GM23338 (cell line): ENCODE data around the gene MRPS6. TPM values are rescaled to one million over a fixed set of nuclear protein-coding genes. Genes with fewer than 3 reads are reported as not detected.

ENCODE experiments used
- ATAC-seq: fragments of 200-7000 bp; cut with Tn5 transposase; 3 replicates; pipeline ENCODE4 v1.9.1; 2020
- DNase-seq: peaks from one replicate; pipeline ENCODE4 v3.0.0-alpha.2; 2015; ENCODE audit warnings: low spot score
- H2AFZ ChIP-seq: fragments of 200-600 bp; sonication (generic); 2 replicates; pipeline ENCODE4 v1.8.0; 2016; ENCODE audit warnings: antibody characterized with exemption, mild to moderate bottlenecking, moderate library complexity
- H3F3A ChIP-seq: fragments of 200-600 bp; sonication (generic); replicated peaks from 2 replicates; pipeline ENCODE4 v1.8.0; 2017; ENCODE audit warnings: antibody characterized with exemption, mixed run types, low read depth
- H3K27ac ChIP-seq: fragments of 200-600 bp; sonication (generic); 2 replicates; pipeline ENCODE4 v1.6.1; 2016; ENCODE audit warnings: low read depth
- H3K27me3 ChIP-seq: fragments of 200-600 bp; sonication (generic); 2 replicates; pipeline ENCODE4 v1.8.0; 2016; ENCODE audit warnings: mild to moderate bottlenecking, mixed run types, moderate library complexity; ENCODE audit not compliant: insufficient read depth
- H3K36me3 ChIP-seq: fragments of 200-600 bp; sonication (generic); 2 replicates; pipeline ENCODE4 v1.8.0; 2016; ENCODE audit warnings: mild to moderate bottlenecking; ENCODE audit not compliant: insufficient read depth
- H3K4me1 ChIP-seq: fragments of 200-600 bp; sonication (generic); 2 replicates; pipeline ENCODE4 v1.8.0; 2016; ENCODE audit warnings: mild to moderate bottlenecking, moderate library complexity; ENCODE audit not compliant: insufficient read depth
- H3K4me2 ChIP-seq: fragments of 200-600 bp; sonication (generic); 2 replicates; pipeline ENCODE4 v1.7.1; 2017; ENCODE audit warnings: mixed run types
- H3K4me3 ChIP-seq: fragments of 200-600 bp; sonication (generic); 2 replicates; pipeline ENCODE4 v1.6.1; 2016; ENCODE audit warnings: mixed run types
- H3K79me2 ChIP-seq: fragments of 200-600 bp; sonication (generic); replicated peaks from 2 replicates; pipeline ENCODE4 v1.8.0; 2017; ENCODE audit warnings: mild to moderate bottlenecking; ENCODE audit not compliant: insufficient read depth
- H3K9me2 ChIP-seq: fragments of 200-600 bp; sonication (generic); 2 replicates; pipeline ENCODE4 v1.8.0; 2017; ENCODE audit not compliant: insufficient read depth
- H4K20me1 ChIP-seq: fragments of 200-600 bp; sonication (generic); replicated peaks from 2 replicates; pipeline ENCODE4 v1.8.0; 2017; ENCODE audit warnings: mild to moderate bottlenecking; ENCODE audit not compliant: insufficient read depth
- H3K27ac Mint-ChIP-seq: 2 replicates; pipeline ENCODE4 v1.8.0; 2020; ENCODE audit warnings: inconsistent platforms, mild to moderate bottlenecking, moderate library complexity, mixed read lengths
- H3K27me3 Mint-ChIP-seq: 3 replicates; pipeline ENCODE4 v1.8.0; 2022; ENCODE audit warnings: low read depth, mild to moderate bottlenecking, moderate library complexity, mixed read lengths, inconsistent platforms; ENCODE audit not compliant: insufficient read depth, poor library complexity
- H3K36me3 Mint-ChIP-seq: 3 replicates; pipeline ENCODE4 v1.8.0; 2021; ENCODE audit warnings: low read depth, mild to moderate bottlenecking, inconsistent platforms, moderate library complexity, mixed read lengths
- H3K4me1 Mint-ChIP-seq: 3 replicates; pipeline ENCODE4 v1.8.0; 2020; ENCODE audit warnings: mild to moderate bottlenecking, inconsistent platforms, mixed read lengths
- H3K4me3 Mint-ChIP-seq: 3 replicates; pipeline ENCODE4 v1.8.0; 2021; ENCODE audit warnings: moderate library complexity, mild to moderate bottlenecking, inconsistent platforms, mixed read lengths
- H3K9me3 Mint-ChIP-seq: 3 replicates; pipeline ENCODE4 v1.8.0; 2020; ENCODE audit warnings: moderate library complexity, mild to moderate bottlenecking, inconsistent platforms, mixed read lengths
- CREB1 ChIP-seq: fragments of 250-450 bp; sonication (Bioruptor Pico); IDR thresholded peaks from 2 replicates; pipeline ENCODE4 v1.5.0; 2020; ENCODE audit warnings: low read depth, mild to moderate bottlenecking, moderate library complexity
- EZH2 ChIP-seq: fragments of 200-600 bp; sonication (generic); IDR thresholded peaks from one replicate; pipeline ENCODE4 v1.8.0; 2017; ENCODE audit warnings: antibody characterized with exemption, mild to moderate bottlenecking, low read depth; ENCODE audit not compliant: unreplicated experiment
- EZH2phosphoT487 ChIP-seq: fragments of 200-600 bp; sonication (generic); IDR thresholded peaks from one replicate; pipeline ENCODE4 v1.8.1; 2018; ENCODE audit warnings: antibody characterized with exemption; ENCODE audit not compliant: unreplicated experiment
- JUNB ChIP-seq: IDR thresholded peaks from one replicate; pipeline ENCODE4 v1.6.1; 2016; ENCODE audit warnings: antibody characterized with exemption; ENCODE audit not compliant: unreplicated experiment
- NANOG ChIP-seq: IDR thresholded peaks from 2 replicates; pipeline ENCODE4 v1.6.1; 2016; ENCODE audit warnings: antibody characterized with exemption, borderline replicate concordance
- POLR2AphosphoS5 ChIP-seq: IDR thresholded peaks from 2 replicates; pipeline ENCODE4 v1.6.1; 2016; ENCODE audit warnings: antibody characterized with exemption, low read depth
- ZNF331 ChIP-seq: fragments of 250-450 bp; sonication (Bioruptor Pico); IDR thresholded peaks from 2 replicates; pipeline ENCODE4 v1.5.0; 2020; ENCODE audit warnings: low read depth, mild to moderate bottlenecking, moderate library complexity
- polyA plus RNA-seq: library from polyadenylated mRNA; unstranded; fragments of >200 nt; fragmentation: Nextera tagmentation; extraction: Ambion mirVana; gene quantifications from 2 replicates; pipeline ENCODE4 v1.2.1, GENCODE V29; 2016
- total RNA-seq: library from RNA; depleted of rRNA; stranded (reverse); fragments of >200 nt; shearing (Covaris generic); gene quantifications from 2 replicates; pipeline ENCODE4 v1.2.3, GENCODE V29; 2014
- TF ChIP-seq, protein P1 (sequence below): IDR thresholded peaks from one replicate; pipeline ENCODE4 v1.6.1; 2018; ENCODE audit warnings: antibody characterized with exemption; ENCODE audit not compliant: unreplicated experiment
- TF ChIP-seq, protein P2 (sequence below), 2 experiments: fragments of 200-600 bp in 1 of 2; sonication (generic) in 1 of 2; conservative IDR thresholded peaks; 2 replicates each; pipeline versions ENCODE4 v1.5.1 to v1.6.1; 2016 to 2017; ENCODE audit warnings: antibody characterized with exemption in 2 of 2, low read depth in 2 of 2, mild to moderate bottlenecking in 2 of 2, moderate library complexity in 1 of 2
- TF ChIP-seq, protein P3 (sequence below): IDR thresholded peaks from 2 replicates; pipeline ENCODE4 v1.6.1; 2016; ENCODE audit warnings: antibody characterized with exemption

MRPS6 gene
- total and polyA plus RNA-seq, 2 experiments from 2014 or later: 80.5 to 242 TPM

DNA sequence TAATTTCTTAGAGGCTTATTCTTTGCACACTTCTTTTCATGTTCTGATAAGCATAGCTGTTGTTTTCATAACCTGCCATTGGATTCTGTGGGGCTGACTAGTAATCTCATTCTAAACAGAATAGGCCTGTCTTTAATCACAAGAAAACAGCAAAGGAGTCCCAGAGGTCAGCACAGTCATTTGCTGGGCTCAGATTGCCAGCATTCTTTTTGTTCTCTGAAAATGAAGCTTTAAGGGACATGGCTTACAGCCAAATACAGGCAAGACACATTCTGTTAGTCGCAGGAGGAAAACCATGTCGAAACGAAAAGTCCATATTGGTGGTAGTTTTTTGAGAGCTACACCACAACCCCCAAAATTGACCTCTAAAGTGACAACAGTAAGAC is 75.0 kb downstream of the MRPS6 start:
- Histone ChIP-seq H3K4me1 (no peaks in the 10 kb centered on the region), H3K9me2 (no peaks in the 10 kb centered on the region), H3K4me3 (no peak overlapping the region), H3K27me3 (no peaks in the 10 kb centered on the region), H3K27ac (peak overlapping the region; percentile 55; the same call in 1 of the 2 replicates), H3K79me2 (peaks cover 3% of the 10 kb centered on the region; the same call in 1 of the 2 replicates), H3F3A (no peaks in the 10 kb centered on the region; the same call in 1 of the 2 replicates), H3K36me3 (peaks cover 11% of the 10 kb centered on the region; the same call in 1 of the 2 replicates), H4K20me1 (no peaks in the 10 kb centered on the region), H3K4me2 (no peak overlapping the region), H2AFZ (no peak overlapping the region)
- ATAC-seq: no peak
- Mint-ChIP-seq H3K27ac (no peak overlapping the region), H3K9me3 (peaks cover 35% of the 10 kb centered on the region), H3K4me1 (no peaks in the 10 kb centered on the region), H3K36me3 (peaks cover 59% of the 10 kb centered on the region), H3K27me3 (peaks cover 9% of the 10 kb centered on the region), H3K4me3 (no peak overlapping the region)
- TF ChIP-seq EZH2phosphoT487 (no peak), CREB1 (no peak), NANOG (no peak), JUNB (no peak)
- TF ChIP-seq, protein P1, sequence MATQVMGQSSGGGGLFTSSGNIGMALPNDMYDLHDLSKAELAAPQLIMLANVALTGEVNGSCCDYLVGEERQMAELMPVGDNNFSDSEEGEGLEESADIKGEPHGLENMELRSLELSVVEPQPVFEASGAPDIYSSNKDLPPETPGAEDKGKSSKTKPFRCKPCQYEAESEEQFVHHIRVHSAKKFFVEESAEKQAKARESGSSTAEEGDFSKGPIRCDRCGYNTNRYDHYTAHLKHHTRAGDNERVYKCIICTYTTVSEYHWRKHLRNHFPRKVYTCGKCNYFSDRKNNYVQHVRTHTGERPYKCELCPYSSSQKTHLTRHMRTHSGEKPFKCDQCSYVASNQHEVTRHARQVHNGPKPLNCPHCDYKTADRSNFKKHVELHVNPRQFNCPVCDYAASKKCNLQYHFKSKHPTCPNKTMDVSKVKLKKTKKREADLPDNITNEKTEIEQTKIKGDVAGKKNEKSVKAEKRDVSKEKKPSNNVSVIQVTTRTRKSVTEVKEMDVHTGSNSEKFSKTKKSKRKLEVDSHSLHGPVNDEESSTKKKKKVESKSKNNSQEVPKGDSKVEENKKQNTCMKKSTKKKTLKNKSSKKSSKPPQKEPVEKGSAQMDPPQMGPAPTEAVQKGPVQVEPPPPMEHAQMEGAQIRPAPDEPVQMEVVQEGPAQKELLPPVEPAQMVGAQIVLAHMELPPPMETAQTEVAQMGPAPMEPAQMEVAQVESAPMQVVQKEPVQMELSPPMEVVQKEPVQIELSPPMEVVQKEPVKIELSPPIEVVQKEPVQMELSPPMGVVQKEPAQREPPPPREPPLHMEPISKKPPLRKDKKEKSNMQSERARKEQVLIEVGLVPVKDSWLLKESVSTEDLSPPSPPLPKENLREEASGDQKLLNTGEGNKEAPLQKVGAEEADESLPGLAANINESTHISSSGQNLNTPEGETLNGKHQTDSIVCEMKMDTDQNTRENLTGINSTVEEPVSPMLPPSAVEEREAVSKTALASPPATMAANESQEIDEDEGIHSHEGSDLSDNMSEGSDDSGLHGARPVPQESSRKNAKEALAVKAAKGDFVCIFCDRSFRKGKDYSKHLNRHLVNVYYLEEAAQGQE: no peak
- TF ChIP-seq, protein P2, sequence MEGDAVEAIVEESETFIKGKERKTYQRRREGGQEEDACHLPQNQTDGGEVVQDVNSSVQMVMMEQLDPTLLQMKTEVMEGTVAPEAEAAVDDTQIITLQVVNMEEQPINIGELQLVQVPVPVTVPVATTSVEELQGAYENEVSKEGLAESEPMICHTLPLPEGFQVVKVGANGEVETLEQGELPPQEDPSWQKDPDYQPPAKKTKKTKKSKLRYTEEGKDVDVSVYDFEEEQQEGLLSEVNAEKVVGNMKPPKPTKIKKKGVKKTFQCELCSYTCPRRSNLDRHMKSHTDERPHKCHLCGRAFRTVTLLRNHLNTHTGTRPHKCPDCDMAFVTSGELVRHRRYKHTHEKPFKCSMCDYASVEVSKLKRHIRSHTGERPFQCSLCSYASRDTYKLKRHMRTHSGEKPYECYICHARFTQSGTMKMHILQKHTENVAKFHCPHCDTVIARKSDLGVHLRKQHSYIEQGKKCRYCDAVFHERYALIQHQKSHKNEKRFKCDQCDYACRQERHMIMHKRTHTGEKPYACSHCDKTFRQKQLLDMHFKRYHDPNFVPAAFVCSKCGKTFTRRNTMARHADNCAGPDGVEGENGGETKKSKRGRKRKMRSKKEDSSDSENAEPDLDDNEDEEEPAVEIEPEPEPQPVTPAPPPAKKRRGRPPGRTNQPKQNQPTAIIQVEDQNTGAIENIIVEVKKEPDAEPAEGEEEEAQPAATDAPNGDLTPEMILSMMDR (conservative IDR thresholded peaks at IDR 0.05; ENCODE audit: low read depth in 2 of 2): no peak
- DNase-seq: no peak

DNA sequence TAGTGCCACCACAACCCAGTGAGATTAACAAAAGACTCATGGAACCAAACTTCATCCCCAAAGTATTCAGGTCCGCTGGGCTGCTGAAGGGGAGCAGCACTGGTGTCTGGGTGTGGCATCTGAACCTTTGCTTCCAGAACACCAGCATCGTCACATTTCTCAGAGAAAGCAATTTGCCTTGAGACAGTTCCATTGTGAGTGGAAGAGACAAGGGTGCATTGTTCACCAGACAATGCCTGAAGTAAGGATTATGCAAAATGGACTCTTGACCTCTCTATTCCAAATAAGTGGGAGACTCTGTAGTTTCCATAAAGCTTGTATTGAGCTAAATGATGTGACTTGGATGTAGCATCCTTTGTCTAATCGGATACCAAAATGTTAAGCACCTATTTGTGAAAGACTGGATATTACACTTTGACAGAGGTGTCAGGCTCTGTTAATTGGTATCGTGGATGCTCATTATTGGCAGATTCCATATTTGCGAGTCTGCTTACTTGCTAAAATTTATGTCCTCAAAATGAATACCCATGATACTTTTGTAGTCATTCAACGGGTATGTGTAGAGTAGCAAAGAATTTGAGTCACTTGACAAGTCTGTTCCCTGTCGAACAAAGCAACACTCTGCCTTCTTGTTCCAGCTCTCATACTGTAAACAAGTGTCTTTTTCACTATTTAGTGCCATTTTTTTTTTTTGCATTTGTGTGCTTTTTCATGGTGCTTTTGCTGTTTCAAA is 75.6 kb downstream of the MRPS6 start:
- Mint-ChIP-seq H3K9me3 (peaks cover 30% of the 10 kb centered on the region), H3K36me3 (peaks cover 53% of the 10 kb centered on the region), H3K27me3 (peaks cover 9% of the 10 kb centered on the region), H3K4me3 (no peak overlapping the region), H3K27ac (no peak overlapping the region), H3K4me1 (no peaks in the 10 kb centered on the region)
- no peak for DNase-seq
- no peaks in the 10 kb centered on the region for H3K9me2 ChIP-seq
- peak overlapping the region; percentile 55; the same call in 1 of the 2 replicates for H3K27ac ChIP-seq
- no peak overlapping the region for H3K4me3 ChIP-seq
- peaks cover 3% of the 10 kb centered on the region; the same call in 1 of the 2 replicates for H3K79me2 ChIP-seq
- H4K20me1 ChIP-seq: no peaks in the 10 kb centered on the region
- H3K4me1 ChIP-seq: no peaks in the 10 kb centered on the region
- no peaks in the 10 kb centered on the region for H3K27me3 ChIP-seq
- no peaks in the 10 kb centered on the region; the same call in 1 of the 2 replicates for H3F3A ChIP-seq
- no peak overlapping the region for H3K4me2 ChIP-seq
- H3K36me3 ChIP-seq: peaks cover 11% of the 10 kb centered on the region; the same call in 1 of the 2 replicates
- ATAC-seq: no peak
- H2AFZ ChIP-seq: no peak overlapping the region
- no peak for TF ChIP-seq POLR2AphosphoS5
- TF ChIP-seq ZNF331 (CRISPR knock-in tag): no peak
- TF ChIP-seq, protein P2 (conservative IDR thresholded peaks at IDR 0.05; ENCODE audit: low read depth in 2 of 2): no peak
- TF ChIP-seq EZH2: no peak
- TF ChIP-seq NANOG: no peak
- TF ChIP-seq, protein P3, sequence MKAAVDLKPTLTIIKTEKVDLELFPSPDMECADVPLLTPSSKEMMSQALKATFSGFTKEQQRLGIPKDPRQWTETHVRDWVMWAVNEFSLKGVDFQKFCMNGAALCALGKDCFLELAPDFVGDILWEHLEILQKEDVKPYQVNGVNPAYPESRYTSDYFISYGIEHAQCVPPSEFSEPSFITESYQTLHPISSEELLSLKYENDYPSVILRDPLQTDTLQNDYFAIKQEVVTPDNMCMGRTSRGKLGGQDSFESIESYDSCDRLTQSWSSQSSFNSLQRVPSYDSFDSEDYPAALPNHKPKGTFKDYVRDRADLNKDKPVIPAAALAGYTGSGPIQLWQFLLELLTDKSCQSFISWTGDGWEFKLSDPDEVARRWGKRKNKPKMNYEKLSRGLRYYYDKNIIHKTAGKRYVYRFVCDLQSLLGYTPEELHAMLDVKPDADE: no peak
- TF ChIP-seq JUNB: no peak
- TF ChIP-seq, protein P1: no peak
